Kidney (tissue), 14 donors: ENCODE data around the gene GDAP2. TPM values are rescaled to one million over a fixed set of nuclear protein-coding genes. Genes with fewer than 3 reads are reported as not detected.

Experiments
- DNase-seq, 5 donors: peaks; one replicate each; pipeline ENCODE4 v3.0.0-alpha.2; 2013 to 2020
- FAIRE-seq: peaks from 2 replicates; lab custom pipeline; 2012; peaks lifted over from hg19 to GRCh38; lab: Jason Lieb, UNC
- H3K27ac ChIP-seq, 2 donors: one replicate each; pipeline ENCODE4 v1.7.0; 2013; ENCODE audit warnings: low read depth in 2 of 2, low read length in 2 of 2, inconsistent platforms in 1 of 2
- H3K27me3 ChIP-seq: one replicate; pipeline ENCODE4 v1.7.1; 2013; ENCODE audit warnings: low read length, inconsistent platforms; ENCODE audit not compliant: control insufficient read depth, insufficient read depth
- H3K36me3 ChIP-seq, 3 donors: one replicate each; pipeline versions ENCODE4 v1.7.0 to v1.7.1; 2013; ENCODE audit warnings: low read length in 3 of 3, control low read depth in 1 of 3, inconsistent platforms in 1 of 3; ENCODE audit not compliant: insufficient read depth in 3 of 3, control insufficient read depth in 2 of 3
- H3K4me1 ChIP-seq, 3 donors: one replicate each; pipeline versions ENCODE4 v1.7.0 to v1.7.1; 2013; ENCODE audit warnings: low read length in 3 of 3, inconsistent platforms in 1 of 3, low read depth in 1 of 3; ENCODE audit not compliant: control insufficient read depth in 2 of 3, insufficient read depth in 2 of 3
- H3K4me3 ChIP-seq, 3 donors: one replicate each; pipeline versions ENCODE4 v1.7.0 to v1.8.1; 2013; ENCODE audit warnings: low read length in 3 of 3, control low read depth in 1 of 3, inconsistent platforms in 1 of 3
- H3K9ac ChIP-seq, 3 donors: one replicate each; pipeline versions ENCODE4 v1.7.0 to v1.7.1; 2013; ENCODE audit warnings: low read length in 3 of 3, control low read depth in 1 of 3, inconsistent platforms in 1 of 3
- H3K9me3 ChIP-seq, 3 donors: one replicate each; pipeline versions ENCODE4 v1.7.0 to v1.7.1; 2013; ENCODE audit warnings: low read length in 3 of 3, control low read depth in 1 of 3, inconsistent platforms in 1 of 3; ENCODE audit not compliant: control insufficient read depth in 2 of 3, insufficient read depth in 1 of 3
- CTCF ChIP-seq: IDR thresholded peaks from 3 replicates; pipeline ENCODE4 v1.5.1; 2012; ENCODE audit warnings: mild to moderate bottlenecking, moderate library complexity, borderline replicate concordance; ENCODE audit not compliant: insufficient read depth; ENCODE audit errors: extremely low read depth
- intact Hi-C: fragments of 100-400 bp; cut with DNase I; formaldehyde crosslinking; loops from one replicate; pipeline ENCODE4 v1.11.1; 2022
- polyA plus RNA-seq: library from polyadenylated mRNA; stranded (reverse); fragments of 350-450 nt; fragmentation: Illumina TruSeq; extraction: RNeasy Lipid Tissue Mini Kit (QIAGEN cat#74804); gene quantifications from one replicate; pipeline ENCODE4 v1.2.3, GENCODE V29; 2014; ENCODE audit warnings: low read depth, low replicate concordance; ENCODE audit not compliant: insufficient read depth
- total RNA-seq: library from RNA; stranded (reverse); fragmentation: NEBNext Ultra II Directional; extraction: Animal tissue kit (Norgen Biotek cat#: 25700); gene quantifications from one replicate; pipeline ENCODE4 v1.2.1, GENCODE V29; 2021
- donor health status: control.
- donor health status: control.
- donor health status: control.
- donor health status: control.
- donor health status: control.
- donor health status: DM: yes; HTN: yes; CAD: no.
- donor health status: Normal renal cell carcinoma (clear cell type).

The GDAP2 gene
- total and polyA plus RNA-seq, 2 donors from 2014 or later = 11.3 to 31.8 TPM

DNA sequence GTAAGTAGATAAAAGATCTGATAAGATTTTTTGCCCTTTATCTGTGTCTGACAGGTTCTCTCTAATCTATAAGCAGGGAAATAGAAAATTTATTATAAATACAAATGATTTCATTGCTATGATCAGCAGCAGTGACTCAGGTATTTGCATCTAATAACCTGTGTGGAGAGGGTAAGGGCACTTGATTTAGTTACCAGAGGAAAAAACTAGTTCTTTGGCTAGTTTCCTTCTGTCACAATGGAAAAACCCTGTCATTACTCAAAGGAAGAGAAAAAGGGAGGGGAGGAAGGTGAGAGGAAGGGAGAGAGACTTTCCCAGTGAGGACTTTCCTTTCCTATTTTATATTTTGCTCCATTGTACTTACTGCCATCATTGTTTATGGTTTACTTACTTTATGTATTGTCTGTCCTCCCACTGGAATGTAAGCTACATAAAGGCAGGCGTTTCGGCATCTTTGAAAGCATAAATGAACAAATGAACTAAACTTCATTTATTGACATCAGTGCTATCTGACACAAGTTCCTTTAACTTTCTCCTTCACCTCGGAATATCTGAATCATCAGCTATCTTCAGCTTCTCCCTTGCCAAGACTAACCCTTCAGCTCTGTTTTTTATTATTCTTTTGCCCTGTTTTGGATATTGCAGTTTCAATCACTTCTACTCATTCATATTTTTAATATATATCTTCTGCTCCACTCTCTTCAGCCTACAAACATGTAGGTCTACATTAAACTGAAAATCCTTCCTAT is 35.0 kb upstream of the GDAP2 start:
- H3K4me1 ChIP-seq = no peaks in the 10 kb centered on the region
- DNase-seq (no peak), FAIRE-seq (no peak)
- H3K9me3 ChIP-seq = no peaks in the 10 kb centered on the region
- no peak overlapping the region for H3K9ac ChIP-seq
- H3K4me3 ChIP-seq = no peak overlapping the region
- intact Hi-C loops = no loop called here
- no peak overlapping the region for H3K27ac ChIP-seq
- TF ChIP-seq CTCF = no peak
- peaks cover 2 to 4% (median 3%) of the 10 kb centered on the region in 3 donors for H3K36me3 ChIP-seq
- no peaks in the 10 kb centered on the region for H3K27me3 ChIP-seq

DNA sequence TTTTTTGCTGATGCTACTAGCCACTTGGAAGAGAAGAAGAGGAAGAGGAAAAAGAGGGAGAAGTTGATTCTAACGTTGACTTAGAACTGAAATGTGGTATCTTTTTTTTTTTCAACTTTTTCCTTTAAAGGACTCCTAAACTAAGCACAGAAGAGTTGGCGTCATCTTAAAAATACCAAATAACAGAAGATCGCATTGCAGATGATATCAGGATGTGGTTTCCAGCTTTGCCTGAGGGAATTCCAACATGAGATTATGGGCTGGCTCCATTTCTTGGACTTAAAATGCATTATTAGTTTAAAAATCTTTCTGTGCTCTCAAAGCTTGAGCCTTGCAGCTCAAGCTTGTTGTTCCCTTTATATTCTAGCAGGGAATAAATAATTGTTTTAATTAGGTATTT is 29.9 kb upstream of the GDAP2 start:
- FAIRE-seq (no peak), DNase-seq (no peak)
- H3K9ac ChIP-seq = no peak overlapping the region
- peaks cover 3 to 33% (median 17%) of the 10 kb centered on the region in 3 donors for H3K36me3 ChIP-seq
- H3K4me3 ChIP-seq = no peak overlapping the region
- no peak for TF ChIP-seq CTCF
- H3K4me1 ChIP-seq = no peaks in the 10 kb centered on the region
- H3K27me3 ChIP-seq = no peaks in the 10 kb centered on the region
- H3K27ac ChIP-seq = no peak overlapping the region
- intact Hi-C loops = no loop called here
- no peaks in the 10 kb centered on the region for H3K9me3 ChIP-seq

DNA sequence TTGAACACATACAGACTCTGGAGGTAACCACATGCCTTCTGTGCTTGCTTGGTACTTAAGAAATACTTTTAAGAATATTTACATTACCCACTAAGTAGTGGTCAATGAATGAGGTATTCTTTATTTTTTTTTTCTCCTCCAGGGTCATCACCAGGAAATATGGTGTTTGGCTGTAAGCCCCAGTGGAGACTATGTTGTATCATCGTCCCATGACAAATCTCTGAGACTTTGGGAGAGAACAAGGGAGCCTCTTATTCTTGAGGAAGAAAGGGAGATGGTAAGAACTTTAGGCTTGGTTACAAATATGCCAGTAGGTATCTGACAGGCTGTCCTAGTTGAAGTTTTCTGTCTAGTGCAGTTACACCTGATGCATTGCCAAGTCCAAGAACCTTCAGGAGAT is 23.0 kb upstream of the GDAP2 start:
- H3K9me3 ChIP-seq = no peaks in the 10 kb centered on the region
- FAIRE-seq (no peak), DNase-seq (no peak)
- no peak overlapping the region for H3K4me3 ChIP-seq
- H3K27me3 ChIP-seq = no peaks in the 10 kb centered on the region
- TF ChIP-seq CTCF = no peak
- intact Hi-C loops = no loop called here
- H3K4me1 ChIP-seq = no peaks in the 10 kb centered on the region
- no peak overlapping the region for H3K9ac ChIP-seq
- no peak overlapping the region for H3K27ac ChIP-seq
- H3K36me3 ChIP-seq = peaks cover 7 to 67% (median 34%) of the 10 kb centered on the region in 3 donors
